Activated T-helper 2 cell treated with anti-CD3 and anti-CD28 coated beads, Interferon-gamma antibody, Interleukin-2, Interleukin-4, amounts not matched to agents 10 μg/mL and 5 μg/mL and 100 μg/mL, durations not matched to agents 14 hours and 24 hours and 36 hours (primary cell): Measurements from ENCODE around the gene SSPN. TPM values are rescaled to one million over a fixed set of nuclear protein-coding genes. Genes with fewer than 3 reads are reported as not detected.
A peak's percentile ranks its signal among the peaks of the same experiment; 100 is the strongest.

Source experiments
- DNase-seq: peaks from one replicate; pipeline ENCODE4 v3.0.0; 2021; ENCODE audit warnings: low spot score
- H3K27ac Mint-ChIP-seq: one replicate; pipeline ENCODE4 v1.8.0; 2021; ENCODE audit warnings: mixed read lengths
- H3K27me3 Mint-ChIP-seq: one replicate; pipeline ENCODE4 v1.8.0; 2021; ENCODE audit warnings: low read depth, mixed read lengths
- H3K36me3 Mint-ChIP-seq: one replicate; pipeline ENCODE4 v1.8.0; 2021; ENCODE audit warnings: low read depth, mixed read lengths
- H3K4me1 Mint-ChIP-seq: one replicate; pipeline ENCODE4 v1.8.0; 2021; ENCODE audit warnings: low read depth, mixed read lengths
- H3K4me3 Mint-ChIP-seq: one replicate; pipeline ENCODE4 v1.8.0; 2021; ENCODE audit warnings: low read depth, mild to moderate bottlenecking, moderate library complexity, mixed read lengths
- H3K9me3 Mint-ChIP-seq: one replicate; pipeline ENCODE4 v1.8.0; 2021; ENCODE audit warnings: mixed read lengths
- intact Hi-C: fragments of 100-400 bp; cut with micrococcal nuclease; formaldehyde crosslinking; loops from one replicate; pipeline ENCODE4 v1.15.1; 2023
- total RNA-seq: library from RNA; stranded (reverse); gene quantifications from 2 replicates; pipeline ENCODE4 v1.2.3, GENCODE V29; 2022

The SSPN gene
- total RNA-seq, 1 donor from 2014 or later, result not detected

DNA sequence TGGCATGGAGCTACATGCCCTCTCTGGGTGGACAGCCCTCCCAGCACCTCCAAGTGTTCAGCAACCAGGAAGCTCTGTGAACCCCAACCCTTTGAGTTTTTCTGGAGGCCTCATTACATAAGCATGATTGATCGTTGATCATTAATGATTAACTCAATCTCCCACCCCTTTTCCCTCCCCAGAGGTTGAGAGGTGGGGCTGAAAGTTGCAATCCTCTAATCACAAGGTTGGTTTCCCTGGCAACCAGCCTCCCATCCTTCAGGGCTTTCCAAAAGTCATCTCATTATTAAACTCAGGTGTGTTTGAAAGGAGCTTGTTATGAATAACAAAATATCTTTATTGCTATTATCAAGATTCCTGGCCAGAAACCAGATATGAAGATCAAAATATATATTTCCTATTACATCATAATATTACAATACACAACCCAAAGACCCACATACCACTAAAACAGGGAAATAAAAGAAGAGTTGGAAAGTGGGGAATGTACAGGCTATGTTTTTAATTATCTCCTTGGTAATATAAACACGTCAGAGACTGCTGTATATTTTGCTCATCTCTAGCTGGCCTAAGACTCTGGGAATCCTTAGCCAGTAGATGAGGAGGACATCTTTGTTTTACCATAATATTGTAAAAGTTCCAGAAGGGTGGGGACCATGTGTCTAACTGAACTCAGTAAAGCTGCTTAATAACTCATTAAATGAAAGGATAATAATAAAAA is 73.6 kb downstream of the SSPN start:
- H3K4me3 Mint-ChIP-seq, result no peak overlapping the region
- H3K36me3 Mint-ChIP-seq, result no peaks in the 10 kb centered on the region
- peaks cover under 1% of the 10 kb centered on the region for H3K4me1 Mint-ChIP-seq
- intact Hi-C loops, result no loop called here
- H3K27me3 Mint-ChIP-seq, result peaks cover 19% of the 10 kb centered on the region
- no peaks in the 10 kb centered on the region for H3K9me3 Mint-ChIP-seq
- no peak overlapping the region for H3K27ac Mint-ChIP-seq
- no peak for DNase-seq

DNA sequence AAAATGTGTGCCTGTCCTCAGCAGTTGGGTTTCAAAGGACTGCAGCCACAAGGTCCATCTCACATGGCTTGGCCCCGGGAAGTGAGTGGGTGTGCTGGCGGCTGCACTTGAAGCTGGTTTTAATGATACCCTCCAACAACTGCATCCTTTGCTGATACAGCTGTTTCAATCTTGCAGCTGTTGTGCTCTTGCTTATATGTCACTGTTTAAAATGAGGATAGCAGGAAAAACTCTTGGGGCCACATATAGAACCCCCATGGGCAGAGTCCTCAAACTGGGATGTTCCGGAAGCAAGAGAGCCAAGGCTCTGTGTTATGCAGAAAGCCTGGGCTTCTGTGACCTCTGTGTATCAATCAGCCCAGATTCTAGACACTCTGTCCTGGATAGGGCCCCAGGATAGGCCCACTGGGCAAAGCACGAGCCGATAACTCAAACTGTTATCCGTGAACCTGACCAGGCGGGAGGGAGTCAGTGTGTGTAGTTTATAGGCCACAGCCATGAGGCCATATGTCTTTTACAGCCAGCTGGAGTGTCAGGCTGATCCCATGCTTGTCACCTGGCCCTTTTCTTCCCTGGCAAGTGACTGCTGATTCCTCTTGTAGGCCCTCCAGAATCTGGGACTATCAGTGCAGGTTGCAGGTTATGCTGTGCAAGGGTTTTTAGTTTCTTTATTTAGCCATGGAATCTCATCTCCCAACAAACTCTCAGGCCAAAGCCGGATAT is 74.3 kb downstream of the SSPN start:
- intact Hi-C loops, result loop anchor here (10.0 kb wide), 1 partner anchor 145 kb away; the partner anchor contains the start of gene BHLHE41
- Mint-ChIP-seq H3K36me3 (no peaks in the 10 kb centered on the region), H3K4me1 (peaks cover 8% of the 10 kb centered on the region), H3K27ac (no peak overlapping the region), H3K4me3 (no peak overlapping the region), H3K27me3 (peaks cover 19% of the 10 kb centered on the region), H3K9me3 (no peaks in the 10 kb centered on the region)
- no peak for DNase-seq

DNA sequence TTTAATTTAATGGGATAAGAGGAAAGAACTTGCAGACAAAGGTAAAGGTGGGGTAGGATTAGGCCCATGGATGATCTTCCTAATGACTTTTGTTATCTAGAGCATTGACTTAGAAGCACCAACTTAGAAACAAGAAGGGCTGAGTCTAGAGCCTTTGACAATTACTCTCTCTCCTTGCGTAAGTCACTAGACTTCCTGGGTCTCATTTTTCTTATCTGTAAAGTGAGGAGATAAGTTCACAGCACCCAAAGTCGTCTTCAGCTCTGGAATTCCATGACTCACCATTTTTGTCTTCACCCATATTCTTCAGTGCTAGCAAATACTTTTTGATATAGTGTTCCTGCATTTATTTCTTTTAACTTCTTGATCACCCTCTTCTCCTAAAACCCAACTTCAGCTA is 75.7 kb downstream of the SSPN start:
- Mint-ChIP-seq H3K36me3 (no peaks in the 10 kb centered on the region), H3K4me1 (peaks cover 17% of the 10 kb centered on the region), H3K4me3 (no peak overlapping the region), H3K27me3 (peaks cover 19% of the 10 kb centered on the region), H3K27ac (no peak overlapping the region), H3K9me3 (no peaks in the 10 kb centered on the region)
- no peak for DNase-seq
- intact Hi-C loops, result loop anchor here (10.0 kb wide), 1 partner anchor 146 kb away; the partner anchor contains the start of gene BHLHE41

DNA sequence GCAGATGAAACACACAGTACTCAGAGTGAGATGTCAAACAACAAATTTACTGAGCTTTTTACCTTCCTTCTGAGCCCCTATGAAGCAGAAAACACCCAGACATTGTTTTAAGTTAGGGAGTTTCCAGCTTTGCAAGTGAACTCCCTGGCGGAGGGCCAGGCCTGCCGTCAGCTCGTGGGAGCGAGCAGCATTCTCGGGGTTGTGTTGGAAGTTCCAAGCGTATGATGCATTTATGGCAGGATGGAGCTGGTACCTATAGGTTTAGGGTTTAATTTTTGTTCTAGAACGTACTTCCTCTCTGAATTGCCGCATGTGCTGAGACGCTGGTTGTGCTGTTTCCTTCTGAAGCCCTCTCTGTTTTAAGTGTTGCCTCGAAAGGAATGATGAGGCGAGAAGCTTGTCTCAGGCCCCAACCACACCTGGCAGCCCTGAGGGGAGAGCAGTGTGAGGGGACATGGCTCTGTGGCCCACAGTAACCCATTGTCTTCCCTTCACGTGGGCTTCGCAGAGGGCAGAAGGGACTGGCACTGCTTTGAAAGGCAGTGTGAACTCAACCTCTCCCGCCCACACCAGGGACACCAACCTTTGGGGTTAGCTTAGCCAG is 76.6 kb downstream of the SSPN start:
- Mint-ChIP-seq H3K4me1 (peaks cover 17% of the 10 kb centered on the region), H3K36me3 (no peaks in the 10 kb centered on the region), H3K27me3 (peaks cover 19% of the 10 kb centered on the region), H3K27ac (no peak overlapping the region), H3K4me3 (no peak overlapping the region), H3K9me3 (no peaks in the 10 kb centered on the region)
- DNase-seq, result no peak
- intact Hi-C loops, result loop anchor here (10.0 kb wide), 1 partner anchor 147 kb away; the partner anchor contains the start of gene BHLHE41

DNA sequence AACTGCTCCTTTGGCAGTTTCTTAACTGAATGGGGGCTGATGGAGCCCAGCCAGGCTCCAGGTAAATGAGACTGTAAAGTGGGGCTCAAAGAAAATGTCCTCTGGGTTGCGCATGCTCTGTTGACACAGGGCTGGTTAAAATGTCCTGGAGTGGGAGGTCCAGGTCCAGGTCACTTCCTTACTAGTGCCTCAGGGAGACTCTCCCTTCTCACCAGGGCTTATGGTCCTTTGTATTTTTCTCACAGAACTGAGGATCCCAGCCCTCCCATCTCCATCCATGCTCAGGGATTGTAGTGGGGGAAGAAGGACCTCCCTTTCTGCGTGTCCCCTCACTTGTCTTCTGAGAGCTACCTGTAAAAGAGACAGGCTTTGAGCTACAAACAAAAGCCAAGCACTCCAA is 77.5 kb downstream of the SSPN start:
- intact Hi-C loops, result loop anchor here (10.0 kb wide), 1 partner anchor 148 kb away; the partner anchor contains the start of gene BHLHE41
- DNase-seq, result no peak
- Mint-ChIP-seq H3K4me1 (peaks cover 22% of the 10 kb centered on the region), H3K27ac (no peak overlapping the region), H3K27me3 (peaks cover 19% of the 10 kb centered on the region), H3K36me3 (no peaks in the 10 kb centered on the region), H3K4me3 (no peak overlapping the region), H3K9me3 (no peaks in the 10 kb centered on the region)

DNA sequence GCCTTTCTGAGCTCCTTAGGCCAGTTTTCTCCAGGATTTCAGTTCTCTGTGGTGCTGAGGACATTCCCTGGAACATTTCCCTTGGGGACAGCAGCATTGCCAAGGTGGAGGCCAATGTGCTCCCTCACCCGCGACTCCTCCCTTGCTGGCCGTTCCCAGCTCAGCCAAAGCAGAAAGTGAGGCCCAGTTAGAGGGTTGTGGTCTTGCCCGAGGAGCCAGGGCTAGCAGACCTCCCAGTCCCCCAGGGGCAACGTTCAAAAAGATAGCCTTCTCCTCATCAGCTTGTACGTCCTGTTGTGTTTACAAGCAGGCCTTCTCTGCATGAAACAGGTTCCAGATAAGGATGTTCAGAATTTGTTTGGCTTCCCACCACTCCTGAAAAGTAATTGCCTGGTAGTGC is 78.4 kb downstream of the SSPN start:
- Mint-ChIP-seq H3K27ac (no peak overlapping the region), H3K36me3 (no peaks in the 10 kb centered on the region), H3K27me3 (peaks cover 19% of the 10 kb centered on the region), H3K9me3 (no peaks in the 10 kb centered on the region), H3K4me1 (peaks cover 26% of the 10 kb centered on the region), H3K4me3 (no peak overlapping the region)
- intact Hi-C loops, result loop anchor here (1.0 to 10.0 kb wide), 4 partner anchors 25 to 475 kb away; partner anchors contain the start of gene BHLHE41
- DNase-seq, result no peak

DNA sequence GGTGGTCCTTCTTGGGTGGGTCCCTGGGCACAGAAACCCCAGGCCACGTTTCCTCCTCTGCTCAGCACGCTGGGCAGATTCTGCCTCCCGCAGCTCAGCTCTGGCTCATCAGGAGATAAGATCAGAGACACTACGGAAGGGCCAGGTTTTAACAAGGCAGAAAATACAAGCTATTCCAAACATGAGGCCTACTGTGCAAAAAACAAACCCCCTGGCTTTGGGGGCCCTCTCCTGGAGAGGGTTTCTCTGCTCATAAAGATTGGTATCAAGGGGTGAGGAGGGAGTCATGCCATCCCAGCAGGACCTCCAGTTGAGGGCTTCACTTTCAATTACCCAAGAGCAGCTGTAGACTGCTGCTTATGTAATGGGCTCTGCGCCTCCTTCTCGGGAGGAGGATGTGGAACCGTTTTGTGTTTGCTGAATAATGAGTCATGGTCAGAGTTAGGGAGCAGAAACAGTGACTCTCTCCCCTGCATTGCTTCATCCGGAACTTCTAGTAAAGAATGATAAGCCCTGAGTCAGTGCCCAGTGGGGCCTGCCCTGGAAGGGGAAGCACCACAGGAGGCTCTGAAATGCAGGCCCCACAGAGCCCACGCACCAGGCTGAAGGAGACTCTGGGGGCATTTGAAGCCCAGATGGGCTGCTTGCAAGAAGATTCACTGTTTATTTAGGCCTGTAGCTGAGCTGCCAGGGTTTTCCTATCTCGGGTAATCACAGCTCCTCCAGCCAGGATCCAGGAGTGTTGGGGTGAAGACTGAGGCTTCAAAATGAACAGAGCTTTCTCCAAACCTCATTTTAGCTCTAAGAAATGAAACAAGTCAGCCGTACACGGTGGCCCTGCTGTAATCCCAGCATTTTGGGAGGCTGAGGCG is 79.3 kb downstream of the SSPN start:
- no peaks in the 10 kb centered on the region for H3K9me3 Mint-ChIP-seq
- H3K4me1 Mint-ChIP-seq, result peaks cover 26% of the 10 kb centered on the region
- no peaks in the 10 kb centered on the region for H3K36me3 Mint-ChIP-seq
- peak overlapping the region; percentile 60 for H3K27ac Mint-ChIP-seq
- peaks cover 23% of the 10 kb centered on the region for H3K27me3 Mint-ChIP-seq
- H3K4me3 Mint-ChIP-seq, result no peak overlapping the region
- DNase-seq, result peak; percentile 20
- intact Hi-C loops, result loop anchor here (1.0 to 10.0 kb wide), 4 partner anchors 25 to 474 kb away; partner anchors contain the start of gene BHLHE41

DNA sequence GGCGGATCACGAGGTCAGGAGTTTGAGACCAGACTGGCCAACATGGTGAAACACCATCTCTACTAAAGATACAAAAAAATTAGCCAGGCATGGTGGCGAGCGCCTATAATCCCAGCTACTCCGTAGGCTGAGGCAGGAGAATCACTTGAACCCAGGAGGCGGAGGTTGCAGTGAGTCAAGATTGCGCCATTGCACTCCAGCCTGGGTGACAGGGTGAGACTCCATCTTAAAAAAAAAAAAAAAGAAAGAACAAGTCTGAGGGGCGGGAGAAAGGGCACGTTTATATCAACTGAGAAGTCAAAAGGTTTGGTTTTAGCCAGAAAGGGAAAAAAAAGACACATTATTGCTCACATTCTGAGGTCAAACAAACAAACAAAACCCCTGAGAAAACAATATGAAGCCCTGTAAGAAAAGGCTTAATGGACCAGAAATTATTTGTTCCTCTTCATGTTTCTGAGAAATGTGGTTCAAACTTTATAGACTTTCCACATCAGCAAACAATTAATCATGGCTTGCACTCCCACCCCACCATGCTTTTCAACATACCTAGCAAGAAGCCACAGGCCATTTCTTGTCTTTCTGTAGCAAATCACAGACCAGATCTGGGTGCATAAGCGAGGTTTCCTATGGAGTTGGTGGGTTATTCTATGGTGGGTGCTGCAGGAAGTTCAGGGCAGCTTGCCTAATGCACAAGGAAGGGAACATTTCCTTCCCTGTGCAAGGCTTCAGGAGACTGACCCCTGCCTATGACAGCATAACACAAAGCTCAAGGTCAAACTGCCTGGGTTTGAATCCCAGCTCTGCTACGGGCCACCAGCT is 80.1 kb downstream of the SSPN start:
- no peak for DNase-seq
- Mint-ChIP-seq H3K4me1 (peaks cover 26% of the 10 kb centered on the region), H3K9me3 (no peaks in the 10 kb centered on the region), H3K36me3 (no peaks in the 10 kb centered on the region), H3K27ac (no peak overlapping the region), H3K27me3 (peaks cover 25% of the 10 kb centered on the region), H3K4me3 (no peak overlapping the region)
- intact Hi-C loops, result loop anchor here (2.0 to 10.0 kb wide), 2 partner anchors 151 to 473 kb away; partner anchors contain the start of gene BHLHE41

DNA sequence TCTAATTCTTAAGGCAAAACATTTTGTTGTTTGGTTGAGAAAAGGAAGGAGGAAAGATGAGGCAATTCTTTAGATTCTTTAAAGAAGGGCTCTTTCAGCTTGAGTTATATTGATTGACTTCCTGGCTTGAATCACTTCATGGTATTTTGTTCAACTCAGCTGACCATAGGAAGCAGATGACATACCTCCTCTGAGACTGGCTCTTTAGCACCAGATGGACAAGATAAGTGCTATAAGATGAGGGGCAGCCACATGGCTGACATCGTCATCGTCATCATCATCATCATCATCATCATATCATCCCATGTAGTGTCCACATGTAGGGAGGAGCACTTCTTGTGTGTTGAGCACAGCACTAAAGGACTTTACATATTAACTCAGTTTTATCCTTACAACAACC is 81.3 kb downstream of the SSPN start:
- Mint-ChIP-seq H3K36me3 (no peaks in the 10 kb centered on the region), H3K27me3 (peaks cover 23% of the 10 kb centered on the region), H3K4me3 (no peak overlapping the region), H3K9me3 (no peaks in the 10 kb centered on the region), H3K27ac (no peak overlapping the region), H3K4me1 (peaks cover 26% of the 10 kb centered on the region)
- intact Hi-C loops, result loop anchor here (10.0 kb wide), 1 partner anchor 152 kb away; the partner anchor contains the start of gene BHLHE41
- DNase-seq, result no peak

DNA sequence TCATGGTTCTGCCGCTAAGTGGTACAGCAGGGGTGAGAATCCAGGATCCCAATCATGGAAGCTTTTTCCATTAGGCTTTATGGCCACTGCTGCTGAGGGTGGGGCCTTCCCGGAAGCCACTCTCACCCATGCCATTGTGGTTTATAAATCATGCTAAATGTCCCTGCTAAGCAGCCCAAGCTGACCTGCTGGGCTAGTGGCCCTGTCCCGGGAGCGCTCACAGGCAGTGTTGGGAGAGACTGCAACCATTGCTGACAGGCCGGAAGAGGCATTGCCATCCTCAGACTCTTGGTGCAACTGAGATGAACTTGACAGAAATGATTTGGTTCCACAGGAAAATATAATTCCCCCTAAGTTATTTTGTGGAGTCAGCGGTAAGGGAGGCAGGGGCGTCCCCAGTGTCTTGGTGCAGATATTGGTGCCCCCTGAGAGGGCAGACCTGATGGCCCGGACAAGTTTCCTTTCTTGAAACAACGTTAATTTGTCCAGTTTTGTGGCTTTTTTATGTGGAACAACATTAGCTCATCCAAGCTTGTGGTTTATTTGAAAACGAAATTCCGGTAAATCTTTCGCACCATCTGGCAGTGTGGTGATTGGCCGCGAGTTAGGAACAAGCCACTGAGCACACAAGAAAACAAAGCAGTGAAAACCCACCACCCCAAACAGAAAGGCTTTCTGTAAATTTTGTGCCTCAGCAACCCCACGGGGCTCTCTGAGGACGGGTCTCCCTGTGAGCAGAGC is 82.3 kb downstream of the SSPN start:
- no peak overlapping the region for H3K27ac Mint-ChIP-seq
- H3K27me3 Mint-ChIP-seq, result peaks cover 19% of the 10 kb centered on the region
- DNase-seq, result no peak
- intact Hi-C loops, result loop anchor here (10.0 kb wide), 1 partner anchor 153 kb away; the partner anchor contains the start of gene BHLHE41
- H3K4me3 Mint-ChIP-seq, result no peak overlapping the region
- H3K4me1 Mint-ChIP-seq, result peaks cover 26% of the 10 kb centered on the region
- no peaks in the 10 kb centered on the region for H3K9me3 Mint-ChIP-seq
- H3K36me3 Mint-ChIP-seq, result no peaks in the 10 kb centered on the region

DNA sequence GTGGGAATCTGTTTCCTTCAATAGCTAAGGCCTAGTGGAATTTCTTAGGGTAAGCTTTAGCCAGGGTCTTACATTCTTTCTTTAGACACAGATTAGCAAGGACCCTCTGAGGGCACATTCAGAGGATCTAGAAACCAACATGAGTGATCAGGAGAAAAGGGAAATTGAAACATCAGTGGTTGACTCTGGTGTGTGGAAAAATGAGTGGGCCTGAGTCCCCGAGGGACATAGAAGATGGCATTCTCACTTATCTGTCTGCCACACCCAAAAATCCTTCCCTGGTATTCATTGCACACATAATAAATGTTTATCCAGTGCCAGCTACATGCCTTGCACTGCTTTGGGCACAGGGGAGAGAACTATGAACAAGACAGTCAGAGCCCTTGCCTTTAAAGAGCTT is 82.9 kb downstream of the SSPN start:
- Mint-ChIP-seq H3K36me3 (no peaks in the 10 kb centered on the region), H3K27me3 (peaks cover 22% of the 10 kb centered on the region), H3K4me1 (peaks cover 27% of the 10 kb centered on the region), H3K4me3 (no peak overlapping the region), H3K9me3 (no peaks in the 10 kb centered on the region), H3K27ac (no peak overlapping the region)
- intact Hi-C loops, result loop anchor here (10.0 kb wide), 1 partner anchor 153 kb away; the partner anchor contains the start of gene BHLHE41
- no peak for DNase-seq
